Ectodermal cell (in vitro differentiated cells): ENCODE measurements around the gene MYO7A.

Experiments used
- H3K27ac ChIP-seq: 2 replicates; pipeline ENCODE4 v1.7.0; 2013; ENCODE audit warnings: mild to moderate bottlenecking, low read depth, low read length; ENCODE audit not compliant: insufficient read depth, poor library complexity, severe bottlenecking
- H3K27me3 ChIP-seq: 2 replicates; pipeline ENCODE4 v1.7.0; 2013; ENCODE audit warnings: mild to moderate bottlenecking, low read length; ENCODE audit not compliant: insufficient read depth, control insufficient read depth, poor library complexity, severe bottlenecking
- H3K36me3 ChIP-seq: one replicate; pipeline ENCODE4 v1.7.0; 2013; ENCODE audit warnings: low read length; ENCODE audit not compliant: control insufficient read depth, insufficient read depth
- H3K4me1 ChIP-seq: one replicate; pipeline ENCODE4 v1.7.0; 2013; ENCODE audit warnings: low read length; ENCODE audit not compliant: control insufficient read depth, insufficient read depth
- H3K4me3 ChIP-seq: 2 replicates; pipeline ENCODE4 v1.7.0; 2013; ENCODE audit warnings: low read depth, low read length, control low read depth; ENCODE audit not compliant: insufficient read depth
- H3K9me3 ChIP-seq: 2 replicates; pipeline ENCODE4 v1.7.0; 2013; ENCODE audit warnings: mild to moderate bottlenecking, low read length, moderate library complexity; ENCODE audit not compliant: control insufficient read depth
- WGBS, 2 experiments: methylation state at CpG; one replicate each; pipeline ENCODE4 v1.1.7; 2013; ENCODE audit warnings: missing lambda C conversion rate in 2 of 2; 5-methylcytosine and 5-hydroxymethylcytosine counted together

Gene MYO7A

DNA sequence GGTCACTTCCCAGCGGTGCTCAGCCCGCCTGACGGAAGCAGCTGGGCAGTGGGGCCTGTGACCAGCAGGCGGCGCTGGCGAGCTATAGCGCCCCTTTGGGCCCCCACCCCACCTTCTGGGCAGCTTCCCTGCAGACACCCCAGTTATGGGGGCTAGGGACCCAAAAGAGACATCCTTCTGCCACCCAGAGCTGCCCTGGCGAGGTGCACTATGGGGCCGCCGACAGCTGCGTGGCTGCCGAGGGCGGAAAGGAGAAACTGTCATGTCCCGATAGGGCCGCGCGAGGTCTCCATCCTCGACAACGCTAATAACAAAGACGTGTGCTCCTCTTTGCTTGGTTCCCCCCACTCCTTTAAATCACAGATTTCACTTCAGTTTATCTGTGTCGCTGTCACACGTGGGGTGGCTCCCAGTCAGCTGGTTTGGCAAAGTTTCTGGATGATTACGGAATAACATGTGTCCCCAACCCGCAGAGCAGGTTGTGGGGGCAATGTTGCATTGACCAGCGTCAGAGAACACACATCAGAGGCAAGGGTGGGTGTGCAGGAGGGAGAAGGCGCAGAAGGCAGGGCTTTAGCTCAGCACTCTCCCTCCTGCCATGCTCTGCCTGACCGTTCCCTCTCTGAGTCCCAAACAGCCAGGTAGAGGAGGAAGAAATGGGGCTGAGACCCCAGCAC lies 673 bp upstream of the MYO7A start:
- 7% methylated on average over 27 of the region's 27 CpGs for WGBS, 2 experiments
- Histone ChIP-seq H3K4me1 (peaks cover 10% of the 10 kb centered on the region), H3K4me3 (peak overlapping the region; percentile 36), H3K27ac (no peak overlapping the region), H3K36me3 (no peaks in the 10 kb centered on the region), H3K27me3 (no peaks in the 10 kb centered on the region), H3K9me3 (no peaks in the 10 kb centered on the region)

DNA sequence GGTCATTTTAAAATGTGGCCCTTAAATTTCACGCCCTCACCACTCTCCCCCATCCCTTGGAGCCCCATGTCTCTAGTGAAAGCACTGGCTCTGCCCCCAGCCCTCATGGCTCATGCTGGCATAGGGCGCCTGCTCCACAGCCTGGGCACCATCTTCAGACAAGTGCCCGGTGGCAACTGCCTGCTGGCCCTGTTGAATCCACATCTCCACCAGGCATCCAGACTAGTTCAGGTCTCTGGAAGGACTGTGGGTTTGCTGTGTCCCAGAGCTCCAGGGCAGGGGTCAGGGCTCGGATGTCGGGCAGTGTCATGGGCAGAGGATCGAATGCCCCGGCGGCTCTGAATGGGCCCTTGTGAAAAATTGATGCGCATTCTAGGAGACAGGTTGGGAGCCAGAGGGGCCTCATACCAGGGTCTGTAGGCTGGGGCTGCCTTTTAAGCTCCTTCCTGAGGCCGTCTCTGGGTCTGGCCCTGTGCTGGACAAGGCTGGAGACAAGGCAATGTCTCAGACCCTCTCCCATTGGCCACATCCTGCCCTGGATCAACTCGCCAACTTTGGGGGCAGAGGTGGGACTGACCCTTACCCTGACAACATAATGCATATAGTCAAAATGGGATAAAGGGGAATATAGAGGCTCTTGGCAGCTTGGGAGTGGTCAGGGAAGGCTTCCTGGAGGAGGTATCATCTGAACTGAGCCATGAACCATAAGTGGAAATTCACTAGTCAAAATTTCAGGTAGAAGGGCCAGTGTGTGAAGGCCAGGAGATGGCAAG lies 1.2 kb downstream of the MYO7A start:
- Histone ChIP-seq H3K27me3 (no peaks in the 10 kb centered on the region), H3K4me1 (peaks cover 10% of the 10 kb centered on the region), H3K27ac (no peak overlapping the region), H3K36me3 (no peaks in the 10 kb centered on the region), H3K9me3 (no peaks in the 10 kb centered on the region), H3K4me3 (no peak overlapping the region)
- 93 to 96% methylated on average over 11 of the region's 11 CpGs for WGBS, 2 experiments

DNA sequence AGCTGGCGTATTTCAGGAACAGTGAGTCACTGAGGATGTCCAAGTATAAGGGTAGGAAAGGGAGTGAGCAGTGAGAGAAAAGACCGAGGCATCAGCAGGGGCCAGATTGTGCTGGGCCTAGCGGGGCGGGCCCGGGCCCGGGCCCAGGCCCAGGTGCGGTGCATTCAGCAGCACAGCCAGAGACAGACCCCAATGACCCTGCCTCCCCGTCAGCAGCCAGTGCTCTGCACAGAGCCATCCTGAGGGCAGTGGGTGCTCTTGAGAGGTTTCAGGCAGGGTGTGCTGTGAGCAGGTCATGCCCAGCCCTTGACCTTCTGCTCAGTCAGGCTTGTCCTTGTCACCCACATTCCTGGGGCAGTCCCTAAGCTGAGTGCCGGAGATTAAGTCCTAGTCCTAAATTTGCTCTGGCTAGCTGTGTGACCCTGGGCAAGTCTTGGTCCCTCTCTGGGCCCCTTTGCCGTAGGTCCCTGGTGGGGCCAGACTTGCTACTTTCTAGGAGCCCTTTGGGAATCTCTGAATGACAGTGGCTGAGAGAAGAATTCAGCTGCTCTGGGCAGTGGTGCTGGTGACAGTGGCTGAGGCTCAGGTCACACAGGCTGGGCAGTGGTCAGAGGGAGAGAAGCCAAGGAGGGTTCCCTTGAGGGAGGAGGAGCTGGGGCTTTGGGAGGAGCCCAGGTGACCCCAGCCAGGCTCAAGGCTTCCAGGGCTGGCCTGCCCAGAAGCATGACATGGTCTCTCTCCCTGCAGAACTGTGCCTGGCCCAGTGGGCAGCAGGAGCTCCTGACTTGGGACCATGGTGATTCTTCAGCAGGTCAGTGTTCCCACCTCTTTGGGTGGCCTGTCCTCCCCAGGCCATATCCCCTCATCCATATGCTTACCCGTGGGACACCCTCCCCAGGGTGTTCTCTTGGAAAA lies 2.1 kb downstream of the MYO7A start:
- Histone ChIP-seq H3K27me3 (no peaks in the 10 kb centered on the region), H3K9me3 (no peaks in the 10 kb centered on the region), H3K27ac (no peak overlapping the region), H3K36me3 (no peaks in the 10 kb centered on the region), H3K4me3 (no peak overlapping the region), H3K4me1 (peaks cover 10% of the 10 kb centered on the region)
- WGBS, 2 experiments = 89 to 92% methylated on average over 11 of the region's 11 CpGs

DNA sequence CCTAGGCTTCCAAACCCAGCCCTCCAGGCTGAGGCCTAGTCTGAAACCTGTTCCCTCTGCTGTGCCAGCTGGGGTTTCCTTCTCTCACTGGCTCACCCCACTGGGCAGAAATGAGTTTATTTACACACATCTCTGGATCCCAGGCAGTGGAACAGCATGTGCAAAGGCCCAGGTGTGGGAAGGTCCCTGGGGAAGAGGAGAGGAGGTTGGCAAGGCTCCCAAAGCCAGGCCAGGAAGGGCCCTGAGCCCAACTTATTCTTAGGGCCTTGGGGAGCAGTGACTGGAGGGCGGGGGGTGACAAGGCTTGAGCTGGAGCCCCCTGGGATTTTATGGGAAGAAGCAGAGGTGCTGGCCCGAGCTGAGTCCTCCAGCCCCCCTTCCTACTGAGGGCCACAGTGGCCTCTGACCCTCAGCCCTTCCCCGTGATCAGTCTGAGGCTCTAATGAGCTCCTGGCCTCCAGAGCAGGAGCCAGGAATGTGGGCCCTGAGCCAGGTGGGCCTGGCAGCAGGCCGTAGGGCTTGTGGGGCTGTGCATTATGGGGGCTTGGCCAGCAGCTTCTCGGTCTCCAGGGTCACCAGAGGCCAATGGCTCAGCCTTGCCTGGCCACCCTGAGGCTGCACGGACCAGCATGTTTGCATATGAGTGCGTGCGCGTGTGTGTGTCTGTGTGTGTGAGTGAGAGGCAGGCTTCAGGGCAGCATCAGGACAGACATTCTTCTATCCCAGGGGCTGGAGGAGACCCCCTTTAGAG lies 2.9 kb downstream of the MYO7A start:
- Histone ChIP-seq H3K27me3 (no peaks in the 10 kb centered on the region), H3K36me3 (no peaks in the 10 kb centered on the region), H3K9me3 (no peaks in the 10 kb centered on the region), H3K4me1 (peaks cover 10% of the 10 kb centered on the region), H3K4me3 (no peak overlapping the region), H3K27ac (no peak overlapping the region)
- WGBS, 2 experiments = 80 to 85% methylated on average over 9 of the region's 9 CpGs

DNA sequence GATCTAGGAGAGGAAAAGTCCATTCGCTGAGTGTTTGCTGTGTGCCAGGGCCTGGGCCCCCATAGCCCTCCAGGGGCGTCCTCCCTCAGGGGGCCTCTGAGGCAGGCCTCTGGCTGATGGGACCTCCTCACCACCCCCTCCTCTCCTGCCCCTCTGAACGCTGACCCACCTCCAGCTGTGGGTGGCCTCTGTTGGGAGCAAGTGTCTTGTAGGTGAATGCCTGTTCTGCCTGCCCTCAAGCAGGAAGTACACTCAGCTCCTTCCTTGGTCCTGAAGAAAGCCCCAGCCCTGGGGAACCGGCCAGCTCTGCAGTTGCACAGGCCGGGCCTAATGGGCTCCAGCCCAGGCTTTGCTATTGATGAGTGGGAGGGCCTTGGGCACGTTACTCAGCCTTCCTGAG lies 3.5 kb downstream of the MYO7A start:
- WGBS, 2 experiments = 86 to 89% methylated on average over 6 of the region's 6 CpGs
- Histone ChIP-seq H3K36me3 (no peaks in the 10 kb centered on the region), H3K4me3 (no peak overlapping the region), H3K27ac (no peak overlapping the region), H3K9me3 (no peaks in the 10 kb centered on the region), H3K4me1 (peaks cover 10% of the 10 kb centered on the region), H3K27me3 (no peaks in the 10 kb centered on the region)

DNA sequence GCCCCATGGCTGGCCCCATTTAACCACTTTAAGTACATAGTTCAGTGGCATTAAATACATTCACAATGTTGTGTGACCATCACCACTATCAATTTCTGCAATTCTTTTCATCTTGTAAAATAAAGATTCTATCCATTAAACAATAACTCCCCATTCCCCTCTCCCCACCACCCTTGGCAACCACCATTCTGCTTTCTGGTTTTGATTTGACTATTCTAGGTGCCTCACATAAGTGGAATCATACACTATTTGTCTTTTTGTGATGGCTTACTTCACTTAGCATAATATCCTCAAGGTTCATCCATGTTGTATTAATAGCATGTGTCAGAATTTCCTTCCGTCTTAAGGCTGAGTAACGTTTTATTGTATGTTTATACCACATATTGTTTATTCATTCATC lies 7.0 kb downstream of the MYO7A start:
- no peaks in the 10 kb centered on the region for H3K27me3 ChIP-seq
- H3K27ac ChIP-seq = no peak overlapping the region
- no peak overlapping the region for H3K4me3 ChIP-seq
- no peaks in the 10 kb centered on the region for H3K36me3 ChIP-seq
- H3K9me3 ChIP-seq = no peaks in the 10 kb centered on the region
- peaks cover 5% of the 10 kb centered on the region for H3K4me1 ChIP-seq
- WGBS, 2 experiments = 80% methylated on average over 1 of the region's 2 CpGs; no CpG with 5 or more reads in 1 of the 2 experiments

DNA sequence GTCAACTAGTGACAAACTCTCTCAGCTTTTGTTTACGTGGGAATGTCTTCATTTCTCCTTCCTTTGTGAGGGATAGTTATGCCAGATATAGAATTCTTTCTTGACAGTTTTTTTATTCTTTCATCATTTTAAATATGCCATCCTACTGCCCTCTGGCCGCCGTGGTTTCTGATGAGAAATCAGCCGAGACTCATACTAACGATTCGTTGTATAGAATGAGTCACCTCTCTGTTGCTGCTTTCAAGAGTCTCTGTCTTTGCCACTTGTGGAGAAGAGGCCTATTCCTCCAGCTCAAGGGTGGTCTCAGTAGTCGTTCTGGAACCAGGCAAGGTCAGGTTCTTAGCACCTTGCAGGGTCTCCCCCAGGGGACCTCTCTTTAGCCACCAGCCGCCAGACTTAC lies 8.0 kb downstream of the MYO7A start:
- H3K9me3 ChIP-seq = no peaks in the 10 kb centered on the region
- no peak overlapping the region for H3K4me3 ChIP-seq
- no peaks in the 10 kb centered on the region for H3K27me3 ChIP-seq
- peaks cover 9% of the 10 kb centered on the region for H3K4me1 ChIP-seq
- 82% methylated on average over 8 of the region's 8 CpGs for WGBS, 2 experiments
- H3K27ac ChIP-seq = no peak overlapping the region
- H3K36me3 ChIP-seq = no peaks in the 10 kb centered on the region

DNA sequence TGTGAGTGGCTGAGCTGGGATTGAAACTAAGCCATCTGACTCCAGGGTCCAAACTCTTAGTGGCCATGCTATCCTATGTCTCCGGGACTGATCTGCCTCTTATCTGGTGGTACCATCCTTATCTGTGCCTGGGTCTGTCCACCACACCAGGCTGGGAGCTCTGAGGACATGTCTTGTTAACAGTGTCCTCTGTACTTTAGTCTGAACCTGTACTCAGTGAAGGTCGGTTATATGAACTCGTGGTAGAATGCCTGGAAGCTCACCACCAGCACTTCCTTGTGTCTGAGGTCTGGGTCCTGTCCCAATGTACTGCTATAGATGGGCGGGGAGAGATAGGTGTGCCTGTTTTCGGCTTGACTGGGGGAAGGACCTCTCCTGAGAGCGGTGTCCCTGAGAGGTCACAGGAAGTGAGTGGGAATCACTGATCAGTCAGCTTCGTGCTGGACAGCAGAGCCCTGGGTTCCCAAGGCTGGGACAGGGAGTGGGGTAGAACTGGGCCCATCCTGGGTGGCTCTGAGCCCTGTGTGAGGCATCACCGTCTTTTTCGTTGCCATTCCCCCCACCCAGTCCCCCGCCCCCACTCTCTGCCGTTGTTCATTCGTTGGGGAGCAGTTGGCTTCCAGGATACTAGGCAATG lies 8.9 kb downstream of the MYO7A start:
- Histone ChIP-seq H3K27me3 (no peaks in the 10 kb centered on the region), H3K9me3 (no peaks in the 10 kb centered on the region), H3K4me3 (no peak overlapping the region), H3K36me3 (no peaks in the 10 kb centered on the region), H3K27ac (no peak overlapping the region), H3K4me1 (peaks cover 9% of the 10 kb centered on the region)
- WGBS, 2 experiments = 88 to 89% methylated on average over 12 of the region's 12 CpGs

DNA sequence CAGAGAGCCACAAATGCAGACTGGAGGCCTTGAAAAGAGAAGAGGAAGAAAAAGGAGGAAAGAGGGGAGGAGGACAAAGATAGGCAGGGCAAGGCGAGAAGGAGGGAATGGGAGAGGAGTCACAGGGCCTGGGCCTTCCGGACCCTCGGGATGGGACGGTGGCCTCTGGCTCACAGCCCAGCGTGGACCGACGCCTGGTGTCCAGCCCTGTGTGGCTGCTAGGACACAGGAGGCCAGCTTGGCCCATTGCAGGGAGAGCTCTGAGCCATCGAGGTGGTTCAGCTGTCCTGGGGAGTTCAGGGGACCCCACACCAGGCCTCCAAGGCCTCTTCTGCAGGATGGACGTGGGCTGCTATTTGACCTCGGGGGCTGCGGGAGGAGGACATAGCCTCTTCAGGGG lies 9.4 kb downstream of the MYO7A start:
- no peak overlapping the region for H3K27ac ChIP-seq

More for the DNA sequence above, 9.4 kb downstream of the MYO7A start:
- Histone ChIP-seq H3K4me1 (peaks cover 9% of the 10 kb centered on the region), H3K27me3 (no peaks in the 10 kb centered on the region), H3K9me3 (no peaks in the 10 kb centered on the region), H3K4me3 (no peak overlapping the region), H3K36me3 (no peaks in the 10 kb centered on the region)
- WGBS, 2 experiments = 92 to 93% methylated on average over 11 of the region's 11 CpGs
